Measurements from ENCODE around the gene CASP3.

CASP3 gene

GRCh38 chr4:184689681-184690080, 40.4 kb upstream of the CASP3 start:
- H3K4me3 ChIP-seq (ENCODE audit: low read depth in 1 of 2, low read length in 1 of 2) = no peak overlapping the region
- peaks cover 8 to 9% of the 10 kb centered on the region in 2 experiments for H3K4me1 ChIP-seq (ENCODE audit: control insufficient read depth in 1 of 2, insufficient read depth in 1 of 2, low read depth in 1 of 2, low read length in 1 of 2)
- no peaks in the 10 kb centered on the region for H3K9me3 ChIP-seq
- TF ChIP-seq, protein P1, sequence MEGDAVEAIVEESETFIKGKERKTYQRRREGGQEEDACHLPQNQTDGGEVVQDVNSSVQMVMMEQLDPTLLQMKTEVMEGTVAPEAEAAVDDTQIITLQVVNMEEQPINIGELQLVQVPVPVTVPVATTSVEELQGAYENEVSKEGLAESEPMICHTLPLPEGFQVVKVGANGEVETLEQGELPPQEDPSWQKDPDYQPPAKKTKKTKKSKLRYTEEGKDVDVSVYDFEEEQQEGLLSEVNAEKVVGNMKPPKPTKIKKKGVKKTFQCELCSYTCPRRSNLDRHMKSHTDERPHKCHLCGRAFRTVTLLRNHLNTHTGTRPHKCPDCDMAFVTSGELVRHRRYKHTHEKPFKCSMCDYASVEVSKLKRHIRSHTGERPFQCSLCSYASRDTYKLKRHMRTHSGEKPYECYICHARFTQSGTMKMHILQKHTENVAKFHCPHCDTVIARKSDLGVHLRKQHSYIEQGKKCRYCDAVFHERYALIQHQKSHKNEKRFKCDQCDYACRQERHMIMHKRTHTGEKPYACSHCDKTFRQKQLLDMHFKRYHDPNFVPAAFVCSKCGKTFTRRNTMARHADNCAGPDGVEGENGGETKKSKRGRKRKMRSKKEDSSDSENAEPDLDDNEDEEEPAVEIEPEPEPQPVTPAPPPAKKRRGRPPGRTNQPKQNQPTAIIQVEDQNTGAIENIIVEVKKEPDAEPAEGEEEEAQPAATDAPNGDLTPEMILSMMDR (IDR thresholded peaks at IDR 0.05) = no peak
- peaks cover 12% of the 10 kb centered on the region for H3K36me3 ChIP-seq
- H3K27me3 ChIP-seq = no peaks in the 10 kb centered on the region
- no peak overlapping the region for H3K27ac ChIP-seq

DNA sequence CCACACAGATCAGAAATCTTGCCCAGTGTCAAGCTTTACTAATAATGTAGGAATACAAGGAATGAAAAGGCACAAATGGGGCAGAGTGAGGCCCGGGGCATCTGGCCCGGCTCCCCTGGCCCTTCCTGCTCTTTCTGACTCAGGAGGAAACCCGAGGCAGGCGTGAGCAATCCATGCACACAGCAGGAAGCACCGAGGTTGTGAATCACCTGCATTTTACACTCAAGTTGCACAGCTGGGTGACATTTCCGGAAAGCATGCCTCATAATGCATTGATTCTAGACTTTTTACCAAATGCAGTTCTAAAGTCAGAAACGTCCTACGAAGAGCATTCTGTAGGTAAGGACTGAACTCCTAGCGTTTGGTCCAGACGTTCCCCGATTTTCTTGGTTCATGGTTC, 39.2 kb upstream of the CASP3 start:
- Histone ChIP-seq H3K36me3 (no peaks in the 10 kb centered on the region), H3K4me3 (ENCODE audit: low read depth in 1 of 2, low read length in 1 of 2) (no peak overlapping the region), H3K4me1 (ENCODE audit: control insufficient read depth in 1 of 2, insufficient read depth in 1 of 2, low read depth in 1 of 2, low read length in 1 of 2) (peaks cover 12 to 17% of the 10 kb centered on the region in 2 experiments), H3K27me3 (no peaks in the 10 kb centered on the region), H3K27ac (no peak overlapping the region), H3K9me3 (no peaks in the 10 kb centered on the region)
- TF ChIP-seq, protein P1 (IDR thresholded peaks at IDR 0.05) = no peak

DNA sequence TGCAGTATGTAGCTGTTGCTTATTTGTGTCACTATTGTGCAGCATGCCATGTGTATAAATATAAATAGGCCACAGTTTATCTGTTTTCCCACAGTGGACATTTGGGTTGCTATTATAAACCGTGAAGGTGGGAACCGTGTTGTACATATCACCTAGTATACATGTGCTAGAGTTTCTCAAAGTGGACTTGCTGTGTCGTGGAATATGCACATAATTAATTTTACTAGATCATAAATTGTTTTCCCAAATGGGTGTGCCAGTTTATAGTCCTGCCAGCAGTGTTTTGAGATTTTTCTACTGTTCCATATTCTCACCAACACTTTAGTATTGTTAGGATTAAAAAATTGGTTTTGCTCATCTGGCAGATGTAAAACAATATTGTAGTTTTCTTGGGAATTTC, 38.8 kb upstream of the CASP3 start:
- no peaks in the 10 kb centered on the region for H3K9me3 ChIP-seq
- TF ChIP-seq, protein P1 (IDR thresholded peaks at IDR 0.05) = no peak
- H3K27me3 ChIP-seq = no peaks in the 10 kb centered on the region
- H3K27ac ChIP-seq = no peak overlapping the region
- H3K36me3 ChIP-seq = no peaks in the 10 kb centered on the region
- H3K4me1 ChIP-seq (ENCODE audit: control insufficient read depth in 1 of 2, insufficient read depth in 1 of 2, low read depth in 1 of 2, low read length in 1 of 2) = peaks cover 12 to 17% of the 10 kb centered on the region in 2 experiments
- H3K4me3 ChIP-seq (ENCODE audit: low read depth in 1 of 2, low read length in 1 of 2) = no peak overlapping the region

DNA sequence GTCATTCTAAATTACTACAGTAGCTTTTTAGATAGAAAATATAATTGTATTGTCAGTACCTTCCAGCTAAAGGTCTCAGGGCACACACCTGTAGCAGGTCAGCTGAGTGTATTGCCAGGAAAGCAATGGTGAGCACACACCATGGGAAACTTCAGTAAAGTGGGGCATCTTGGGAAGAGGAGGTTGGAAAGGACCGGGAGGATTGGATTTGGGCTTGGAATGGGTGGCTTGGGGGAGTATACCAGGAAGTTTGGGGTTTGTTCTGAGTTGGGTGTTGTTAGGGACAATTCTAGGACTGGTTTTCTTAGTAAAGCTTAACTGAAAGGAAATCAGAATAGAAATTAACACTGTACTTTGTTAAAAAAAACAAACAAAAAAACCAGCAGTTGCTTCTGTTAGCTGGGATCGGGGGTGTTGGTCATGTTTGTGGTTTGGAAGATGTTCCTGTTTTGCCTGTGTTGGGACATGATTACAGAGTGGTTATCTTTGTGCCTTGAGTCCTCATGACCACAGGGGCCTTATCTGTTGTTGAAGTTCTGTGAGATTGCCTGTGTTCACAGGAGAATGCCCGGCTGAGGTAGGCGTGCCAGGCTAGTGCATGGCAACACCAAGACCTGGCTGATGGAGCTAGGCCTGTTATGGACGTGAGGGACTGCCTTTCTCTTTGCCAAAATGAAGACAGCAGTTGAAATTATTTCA, 35.4 kb upstream of the CASP3 start:
- H3K27ac ChIP-seq = peak overlapping the region; percentile 82
- H3K4me3 ChIP-seq (ENCODE audit: low read depth in 1 of 2, low read length in 1 of 2) = peak overlapping the region in 1 of 2 experiments; percentile 16
- no peaks in the 10 kb centered on the region for H3K36me3 ChIP-seq
- H3K27me3 ChIP-seq = no peaks in the 10 kb centered on the region
- H3K4me1 ChIP-seq (ENCODE audit: control insufficient read depth in 1 of 2, insufficient read depth in 1 of 2, low read depth in 1 of 2, low read length in 1 of 2) = peaks cover 15 to 22% of the 10 kb centered on the region in 2 experiments
- TF ChIP-seq, protein P1 (IDR thresholded peaks at IDR 0.05) = no peak
- no peaks in the 10 kb centered on the region for H3K9me3 ChIP-seq

DNA sequence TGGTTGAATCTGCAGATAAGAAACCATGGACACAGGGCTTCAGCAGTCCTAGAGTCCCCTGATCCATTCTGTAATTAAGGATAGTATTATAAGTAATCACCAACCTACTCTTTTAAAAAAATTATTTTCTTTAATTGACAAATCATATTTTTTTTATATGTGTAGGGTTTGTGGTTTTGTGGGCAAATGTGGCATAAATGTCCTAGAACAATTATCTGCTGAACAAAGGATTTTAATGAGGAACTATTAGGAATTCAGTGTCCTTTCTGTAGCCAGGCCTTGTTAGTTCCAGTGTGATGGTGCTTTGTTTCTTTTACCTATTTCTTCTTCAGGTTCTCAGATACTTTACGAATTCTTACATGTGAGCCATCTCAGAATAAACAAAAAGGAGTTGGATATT, 32.7 kb upstream of the CASP3 start:
- TF ChIP-seq, protein P1 (IDR thresholded peaks at IDR 0.05) = no peak
- Histone ChIP-seq H3K36me3 (no peaks in the 10 kb centered on the region), H3K27me3 (no peaks in the 10 kb centered on the region), H3K27ac (no peak overlapping the region), H3K4me1 (ENCODE audit: control insufficient read depth in 1 of 2, insufficient read depth in 1 of 2, low read depth in 1 of 2, low read length in 1 of 2) (peaks cover 15 to 22% of the 10 kb centered on the region in 2 experiments), H3K4me3 (ENCODE audit: low read depth in 1 of 2, low read length in 1 of 2) (no peak overlapping the region), H3K9me3 (no peaks in the 10 kb centered on the region)
